ENCODE results near the gene TLCD3B.

GRCh38 chr16:30004424-30004776 is 26.7 kb downstream of the TLCD3B start:
- TF ChIP-seq CTCF (IDR thresholded peaks at IDR 0.05) (no peak), POLR2AphosphoS5 (IDR thresholded peaks at IDR 0.05) (no peak), POLR2A (IDR thresholded peaks at IDR 0.05) (peak in 1 of 4 donors; percentile 13)

Measured in upper lobe of left lung (tissue), 4 donors.